ENCODE results near the gene CDKN2AIP. TPM values are rescaled to one million over a fixed set of nuclear protein-coding genes. Genes with fewer than 3 reads are reported as not detected.

The CDKN2AIP gene
- polyA plus RNA-seq, 2 of the 4 experiments (the other 2 are of a cell fraction), result 9.1 to 12.4 TPM

- ATAC-seq (no peak), FAIRE-seq (no peak), DNase-seq (ENCODE audit: low read depth in 1 of 2, low spot score in 1 of 2) (no peak)
- Histone ChIP-seq H3K4me2 (no peak overlapping the region), H3K9me3 (no peaks in the 10 kb centered on the region), H3K27ac (no peak overlapping the region), H3K4me1 (no peaks in the 10 kb centered on the region), H3K4me3 (no peak overlapping the region)
- no peak for TF ChIP-seq TFCP2L1 (CRISPR knock-in tag; IDR thresholded peaks at IDR 0.05)
- TF ChIP-seq JUNB (IDR thresholded peaks at IDR 0.05), result no peak
- ChIA-PET CTCF (interaction anchor here (1.2 kb wide), 1 partner anchor 19 kb away, joined by 5 read pairs; no protein-coding TSS in a partner anchor), POLR2A (no interaction called here)
- WGBS (ENCODE audit: missing lambda C conversion rate), result 65% methylated on average over 6 of the region's 6 CpGs
Observed at GRCh38 chr4:183426507-183426906, 17.9 kb upstream of the CDKN2AIP start.

GRCh38 chr4:183429489-183429888 lies 14.9 kb upstream of the CDKN2AIP start:
- H3K4me1 ChIP-seq, result no peaks in the 10 kb centered on the region

More at GRCh38 chr4:183429489-183429888, 14.9 kb upstream of the CDKN2AIP start:
- POLR2A ChIA-PET, result no interaction called here
- H3K4me2 ChIP-seq, result no peak overlapping the region
- 82% methylated on average over 5 of the region's 7 CpGs for WGBS (ENCODE audit: missing lambda C conversion rate)
- no peak for TF ChIP-seq CHD4 (IDR thresholded peaks at IDR 0.05; ENCODE audit: borderline replicate concordance)
- no peak for TF ChIP-seq POLR2A (IDR thresholded peaks at IDR 0.05; ENCODE audit: low read length)
- TF ChIP-seq CHD2 (IDR thresholded peaks at IDR 0.05; ENCODE audit: low read length, partially characterized antibody), result no peak
- TF ChIP-seq POLR2AphosphoS2 (conservative IDR thresholded peaks at IDR 0.05; ENCODE audit: low read length), result no peak
- no peak for TF ChIP-seq CTCF (IDR thresholded peaks at IDR 0.05)
- TF ChIP-seq TFCP2L1 (CRISPR knock-in tag; IDR thresholded peaks at IDR 0.05), result no peak
- TF ChIP-seq EHF (CRISPR knock-in tag; IDR thresholded peaks at IDR 0.05), result no peak
- no peak for TF ChIP-seq USF2 (IDR thresholded peaks at IDR 0.05)
- TF ChIP-seq ELK1 (IDR thresholded peaks at IDR 0.05; ENCODE audit: low read depth, low read length), result no peak
- TF ChIP-seq KDM5A (IDR thresholded peaks at IDR 0.05), result no peak
- TF ChIP-seq BCL3 (IDR thresholded peaks at IDR 0.05), result no peak
- TF ChIP-seq PHF8 (IDR thresholded peaks at IDR 0.05; ENCODE audit: borderline replicate concordance, low read depth), result no peak
- no peak for TF ChIP-seq JUNB (IDR thresholded peaks at IDR 0.05)
- no peak for TF ChIP-seq RCOR1 (IDR thresholded peaks at IDR 0.05; ENCODE audit: low read depth, low read length)
- CTCF ChIA-PET, result interaction anchor here (1.0 kb wide), 1 partner anchor 22 kb away, joined by 4 read pairs; no protein-coding TSS in a partner anchor
- no peaks in the 10 kb centered on the region for H3K9me3 ChIP-seq
- no peak for ATAC-seq
- no peak for DNase-seq (ENCODE audit: low read depth in 1 of 2, low spot score in 1 of 2)
- no peak for FAIRE-seq
- no peak overlapping the region for H3K4me3 ChIP-seq
- no peak overlapping the region for H3K27ac ChIP-seq
